H9 (cell line): ENCODE data around the gene ANTXR2. TPM values are rescaled to one million over a fixed set of nuclear protein-coding genes. Genes with fewer than 3 reads are reported as not detected.

Experiments
- DNase-seq: peaks from one replicate; pipeline ENCODE4 v3.0.0-alpha.2; 2017
- H2AFZ ChIP-seq: one replicate; pipeline ENCODE4 v1.6.1; 2013; ENCODE audit warnings: mild to moderate bottlenecking, low read length, control low read depth, moderate library complexity
- H2AK5ac ChIP-seq: 2 replicates; pipeline ENCODE4 v1.6.1; 2013; ENCODE audit warnings: low read length, control low read depth, mixed read lengths; ENCODE audit not compliant: insufficient read length
- H2BK120ac ChIP-seq: one replicate; pipeline ENCODE4 v1.6.1; 2013; ENCODE audit warnings: low read depth, mild to moderate bottlenecking, low read length, control low read depth, inconsistent platforms; ENCODE audit not compliant: poor library complexity, severe bottlenecking
- H2BK12ac ChIP-seq: 2 replicates; pipeline ENCODE4 v1.6.1; 2013; ENCODE audit warnings: low read length, control low read depth, mixed read lengths, low read depth; ENCODE audit not compliant: insufficient read length
- H2BK15ac ChIP-seq: 2 replicates; pipeline ENCODE4 v1.6.1; 2013; ENCODE audit warnings: low read depth, low read length, control low read depth
- H2BK20ac ChIP-seq: one replicate; pipeline ENCODE4 v1.6.1; 2013; ENCODE audit warnings: low read depth, mild to moderate bottlenecking, low read length, control low read depth, inconsistent platforms; ENCODE audit not compliant: poor library complexity, severe bottlenecking
- H2BK5ac ChIP-seq: 2 replicates; pipeline ENCODE4 v1.6.1; 2013; ENCODE audit warnings: low read length, control low read depth, mixed read lengths; ENCODE audit not compliant: insufficient read length
- H3K14ac ChIP-seq: 2 replicates; pipeline ENCODE4 v1.6.1; 2013; ENCODE audit warnings: low read length, control low read depth; ENCODE audit not compliant: insufficient read depth
- H3K18ac ChIP-seq: 2 replicates; pipeline ENCODE4 v1.6.1; 2013; ENCODE audit warnings: low read depth, mild to moderate bottlenecking, mixed read lengths, low read length, control low read depth; ENCODE audit not compliant: insufficient read length
- H3K23ac ChIP-seq: 2 replicates; pipeline ENCODE4 v1.6.1; 2013; ENCODE audit warnings: low read length, control low read depth, mixed read lengths, low read depth; ENCODE audit not compliant: insufficient read length
- H3K23me2 ChIP-seq: 2 replicates; pipeline ENCODE4 v1.6.1; 2013; ENCODE audit warnings: low read depth, mild to moderate bottlenecking, mixed read lengths, low read length, control low read depth; ENCODE audit not compliant: insufficient read length, poor library complexity, severe bottlenecking
- H3K27ac ChIP-seq: 2 replicates; pipeline ENCODE4 v1.5.1; 2013; ENCODE audit warnings: low read length, control low read depth, mixed read lengths, low read depth; ENCODE audit not compliant: insufficient read length
- H3K27me3 ChIP-seq: 2 replicates; pipeline ENCODE4 v1.6.1; 2013; ENCODE audit warnings: low read length, control low read depth, inconsistent platforms; ENCODE audit not compliant: insufficient read depth
- H3K4ac ChIP-seq: 2 replicates; pipeline ENCODE4 v1.6.1; 2013; ENCODE audit warnings: low read depth, mild to moderate bottlenecking, control low read depth, inconsistent platforms, low read length, moderate library complexity
- H3K4me1 ChIP-seq: 2 replicates; pipeline ENCODE4 v1.6.1; 2013; ENCODE audit warnings: low read length, control low read depth, inconsistent platforms; ENCODE audit not compliant: insufficient read depth
- H3K4me2 ChIP-seq: 2 replicates; pipeline ENCODE4 v1.6.1; 2013; ENCODE audit warnings: low read length, control low read depth, mixed read lengths; ENCODE audit not compliant: insufficient read length, insufficient read depth
- H3K56ac ChIP-seq: 2 replicates; pipeline ENCODE4 v1.6.1; 2013; ENCODE audit warnings: low read depth, mild to moderate bottlenecking, mixed read lengths, low read length, control low read depth; ENCODE audit not compliant: insufficient read length
- H3K79me1 ChIP-seq: 2 replicates; pipeline ENCODE4 v1.6.1; 2013; ENCODE audit warnings: low read depth, mild to moderate bottlenecking, moderate library complexity, low read length, control low read depth, inconsistent platforms; ENCODE audit not compliant: insufficient read depth, poor library complexity, severe bottlenecking
- H3K79me2 ChIP-seq: 2 replicates; pipeline ENCODE4 v1.6.1; 2013; ENCODE audit warnings: low read length, control low read depth, inconsistent platforms; ENCODE audit not compliant: insufficient read depth
- H3K9ac ChIP-seq: 2 replicates; pipeline ENCODE4 v1.6.1; 2013; ENCODE audit warnings: low read length, control low read depth, mixed read lengths; ENCODE audit not compliant: insufficient read length; ENCODE audit errors: extremely low read depth
- H3K9me3 ChIP-seq: one replicate; pipeline ENCODE4 v1.6.1; 2013; ENCODE audit warnings: low read depth, low read length, inconsistent platforms; ENCODE audit not compliant: control insufficient read depth
- H3T11ph ChIP-seq: one replicate; pipeline ENCODE4 v1.6.1; 2013; ENCODE audit warnings: mild to moderate bottlenecking, low read length, control low read depth, inconsistent platforms
- H4K20me1 ChIP-seq: one replicate; pipeline ENCODE4 v1.6.1; 2013; ENCODE audit not compliant: control insufficient read depth, insufficient read length, insufficient read depth
- H4K5ac ChIP-seq: 2 replicates; pipeline ENCODE4 v1.6.1; 2013; ENCODE audit warnings: low read depth, mild to moderate bottlenecking, mixed read lengths, low read length, control low read depth; ENCODE audit not compliant: insufficient read length
- H4K8ac ChIP-seq: replicated peaks from 2 replicates; pipeline ENCODE4 v1.6.1; 2013; ENCODE audit warnings: low read length, control low read depth, mixed read lengths, low read depth; ENCODE audit not compliant: insufficient read length
- H4K91ac ChIP-seq: 2 replicates; pipeline ENCODE4 v1.6.1; 2013; ENCODE audit warnings: low read depth, mild to moderate bottlenecking, moderate library complexity, mixed read lengths, low read length, control low read depth; ENCODE audit not compliant: insufficient read length
- H3K27ac Mint-ChIP-seq, 3 experiments: 2 replicates in 2 of 3; 3 replicates in 1 of 3; pipeline ENCODE4 v1.8.0; 2020 to 2021; ENCODE audit warnings: mixed read lengths in 3 of 3, mild to moderate bottlenecking in 1 of 3, moderate library complexity in 1 of 3
- H3K27me3 Mint-ChIP-seq: 2 replicates; pipeline ENCODE4 v1.8.0; 2021; ENCODE audit warnings: low read depth, mild to moderate bottlenecking, moderate library complexity, mixed read lengths
- H3K36me3 Mint-ChIP-seq, 3 experiments: 2 replicates in 2 of 3; 3 replicates in 1 of 3; pipeline ENCODE4 v1.8.0; 2020 to 2021; ENCODE audit warnings: low read depth in 3 of 3, mixed read lengths in 3 of 3; ENCODE audit not compliant: insufficient read depth in 1 of 3
- H3K4me1 Mint-ChIP-seq, 2 experiments: 2 replicates each; pipeline ENCODE4 v1.8.0; 2020; ENCODE audit warnings: mixed read lengths in 2 of 2
- H3K4me3 Mint-ChIP-seq, 2 experiments: 2 replicates in 1 of 2; 3 replicates in 1 of 2; pipeline ENCODE4 v1.8.0; 2020 to 2021; ENCODE audit warnings: mild to moderate bottlenecking in 2 of 2, mixed read lengths in 2 of 2, moderate library complexity in 1 of 2
- H3K9me3 Mint-ChIP-seq, 2 experiments: 2 replicates in 1 of 2; 3 replicates in 1 of 2; pipeline ENCODE4 v1.8.0; 2020; ENCODE audit warnings: mild to moderate bottlenecking in 2 of 2, mixed read lengths in 2 of 2, moderate library complexity in 1 of 2
- WGBS: extraction: QIAGEN DNeasy Blood & Tissue Kit; methylation state at CpG from one replicate; pipeline ENCODE4 v1.1.7; 2013; ENCODE audit warnings: missing lambda C conversion rate, low lambda C conversion rate, mixed read lengths; ENCODE audit not compliant: insufficient read length; ENCODE audit errors: extremely low coverage; 5-methylcytosine and 5-hydroxymethylcytosine counted together
- total RNA-seq: library from RNA; stranded (reverse); gene quantifications from 2 replicates; pipeline ENCODE4 v1.2.1, GENCODE V29; 2021
- TF ChIP-seq, protein P1 (sequence below): fragments of 200-600 bp; sonication (generic); conservative IDR thresholded peaks from 3 replicates; pipeline ENCODE4 v1.8.0; 2021; ENCODE audit warnings: antibody characterized with exemption, mild to moderate bottlenecking

The ANTXR2 gene
- total RNA-seq, 1 experiment from 2014 or later, result 4.7 TPM

DNA sequence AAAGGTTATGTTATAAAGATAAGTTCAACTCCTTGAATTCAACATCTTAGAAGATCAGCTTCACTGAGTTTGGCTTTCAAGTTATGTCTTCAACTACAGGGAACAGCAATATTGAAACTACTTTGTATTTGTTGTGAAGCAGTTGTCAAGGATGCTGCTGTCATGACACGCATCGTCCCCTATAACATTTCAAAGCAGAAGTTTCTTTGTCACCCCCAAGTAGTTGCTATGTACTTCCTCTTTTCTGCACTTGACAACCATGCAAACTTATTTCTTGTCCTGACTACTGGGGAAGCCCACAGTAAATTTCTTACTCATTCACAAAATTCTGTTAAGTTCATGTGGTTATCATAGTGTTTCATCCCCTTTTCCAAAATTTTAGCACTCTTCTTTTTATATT is 14.3 kb downstream of the ANTXR2 start:
- H3K4me3 Mint-ChIP-seq, result no peak overlapping the region
- WGBS, result no CpG with 5 or more reads among the region's 2 CpGs

More for the DNA sequence above, 14.3 kb downstream of the ANTXR2 start:
- H3K4me2 ChIP-seq, result no peak overlapping the region
- H3K14ac ChIP-seq, result no peak overlapping the region
- H2AFZ ChIP-seq, result no peak overlapping the region
- H3T11ph ChIP-seq, result no peak overlapping the region
- H2BK120ac ChIP-seq, result no peak overlapping the region
- peaks cover 4% of the 10 kb centered on the region; the same call in 1 of the 2 replicates for H3K4me1 ChIP-seq
- no peak overlapping the region for H4K5ac ChIP-seq
- no peak overlapping the region for H2BK5ac ChIP-seq
- TF ChIP-seq, protein P1, sequence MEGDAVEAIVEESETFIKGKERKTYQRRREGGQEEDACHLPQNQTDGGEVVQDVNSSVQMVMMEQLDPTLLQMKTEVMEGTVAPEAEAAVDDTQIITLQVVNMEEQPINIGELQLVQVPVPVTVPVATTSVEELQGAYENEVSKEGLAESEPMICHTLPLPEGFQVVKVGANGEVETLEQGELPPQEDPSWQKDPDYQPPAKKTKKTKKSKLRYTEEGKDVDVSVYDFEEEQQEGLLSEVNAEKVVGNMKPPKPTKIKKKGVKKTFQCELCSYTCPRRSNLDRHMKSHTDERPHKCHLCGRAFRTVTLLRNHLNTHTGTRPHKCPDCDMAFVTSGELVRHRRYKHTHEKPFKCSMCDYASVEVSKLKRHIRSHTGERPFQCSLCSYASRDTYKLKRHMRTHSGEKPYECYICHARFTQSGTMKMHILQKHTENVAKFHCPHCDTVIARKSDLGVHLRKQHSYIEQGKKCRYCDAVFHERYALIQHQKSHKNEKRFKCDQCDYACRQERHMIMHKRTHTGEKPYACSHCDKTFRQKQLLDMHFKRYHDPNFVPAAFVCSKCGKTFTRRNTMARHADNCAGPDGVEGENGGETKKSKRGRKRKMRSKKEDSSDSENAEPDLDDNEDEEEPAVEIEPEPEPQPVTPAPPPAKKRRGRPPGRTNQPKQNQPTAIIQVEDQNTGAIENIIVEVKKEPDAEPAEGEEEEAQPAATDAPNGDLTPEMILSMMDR, result no peak
- H4K91ac ChIP-seq, result no peak overlapping the region
- no peaks in the 10 kb centered on the region for H3K79me1 ChIP-seq
- H4K8ac ChIP-seq, result no peak overlapping the region
- H3K9me3 ChIP-seq, result no peaks in the 10 kb centered on the region
- H3K27me3 Mint-ChIP-seq, result no peaks in the 10 kb centered on the region
- H3K27ac Mint-ChIP-seq, result no peak overlapping the region
- no peak overlapping the region for H3K56ac ChIP-seq
- H3K23me2 ChIP-seq, result no peaks in the 10 kb centered on the region
- no peak overlapping the region for H3K4ac ChIP-seq
- H2BK15ac ChIP-seq, result no peak overlapping the region
- no peak overlapping the region for H3K23ac ChIP-seq
- no peak overlapping the region for H2BK12ac ChIP-seq
- no peak overlapping the region for H3K9ac ChIP-seq
- H3K18ac ChIP-seq, result no peak overlapping the region
- no peaks in the 10 kb centered on the region for H4K20me1 ChIP-seq
- no peak overlapping the region for H2AK5ac ChIP-seq
- no peaks in the 10 kb centered on the region for H3K79me2 ChIP-seq
- H2BK20ac ChIP-seq, result no peak overlapping the region
- H3K9me3 Mint-ChIP-seq, result no peaks in the 10 kb centered on the region
- H3K27me3 ChIP-seq, result no peaks in the 10 kb centered on the region
- H3K36me3 Mint-ChIP-seq, result no peaks in the 10 kb centered on the region
- H3K27ac ChIP-seq, result no peak overlapping the region
- H3K4me1 Mint-ChIP-seq, result peaks cover 0 to 3% of the 10 kb centered on the region in 2 experiments; a peak in 1 of 4 replicates
- DNase-seq, result no peak
